CD4-positive, alpha-beta T cell treated with Interleukin-17A for 1 hour (primary cell): ENCODE data around the gene TCF3.

Experiments used
- DNase-seq: peaks from one replicate; pipeline ENCODE4 v3.0.0-alpha.2; 2020

TCF3 gene

GRCh38 chr19:1577929-1578618 is 74.3 kb downstream of the TCF3 start:
- no peak for DNase-seq

GRCh38 chr19:1577090-1577928 is 75.1 kb downstream of the TCF3 start:
- no peak for DNase-seq

- no peak for DNase-seq
These were observed 75.9 kb downstream of the TCF3 start for GRCh38 chr19:1576242-1577089.

- DNase-seq = no peak
These were observed 76.8 kb downstream of the TCF3 start for GRCh38 chr19:1575323-1576241.

GRCh38 chr19:1574354-1575136 is 77.9 kb downstream of the TCF3 start:
- DNase-seq = no peak

GRCh38 chr19:1572795-1573194 is 79.6 kb downstream of the TCF3 start:
- DNase-seq = no peak

- no peak for DNase-seq
These were observed 81.1 kb downstream of the TCF3 start for GRCh38 chr19:1571358-1571757.

GRCh38 chr19:1570836-1571235 is 81.6 kb downstream of the TCF3 start:
- no peak for DNase-seq

- DNase-seq = no peak
These were observed 82.4 kb downstream of the TCF3 start for GRCh38 chr19:1569997-1570396.

- DNase-seq = peak; percentile 79
These were observed 83.9 kb downstream of the TCF3 start, which contains the start of gene MEX3D for GRCh38 chr19:1568320-1569019. TSS of gene MEX3D (minus strand) at chr19:1568325. CDS start at chr19:1568058, 267 bp downstream.

- no peak for DNase-seq
These were observed 84.6 kb downstream of the TCF3 start for GRCh38 chr19:1567848-1568227.

- no peak for DNase-seq
These were observed 85.1 kb downstream of the TCF3 start for GRCh38 chr19:1567116-1567847.

GRCh38 chr19:1566392-1567115 is 85.9 kb downstream of the TCF3 start:
- DNase-seq = no peak

GRCh38 chr19:1563251-1563650 is 89.2 kb downstream of the TCF3 start:
- DNase-seq = no peak

- no peak for DNase-seq
These were observed 91.1 kb downstream of the TCF3 start for GRCh38 chr19:1561236-1561842.

GRCh38 chr19:1560286-1560882 is 92.0 kb downstream of the TCF3 start:
- no peak for DNase-seq
